UCSD-AML1 (cell line): Measurements from ENCODE around the gene TESPA1.
"Not testable (repeated sequence)": the region's sequence is repeated elsewhere in the genome, so short reads cannot be mapped to it uniquely, and the experiment has no call there.

ENCODE experiments used
- DNase-seq: peaks from one replicate; lab custom pipeline; 2025; ENCODE audit not compliant: unreplicated experiment; lab: John Stamatoyannopoulos, UW

The TESPA1 gene

GRCh38 chr12:54984658-54985376 lies at the start of gene TESPA1:
Gene TESPA1 (minus strand): TSS chr12:54984762. CDS start chr12:54974562, 10,200 bp downstream.
- DNase-seq, result peak; percentile 86

- DNase-seq, result no peak
Measured at GRCh38 chr12:55034218-55034617, 49.7 kb upstream of the TESPA1 start.

GRCh38 chr12:55025508-55025907 lies 40.9 kb upstream of the TESPA1 start:
- DNase-seq, result no peak

- no peak for DNase-seq
Measured at GRCh38 chr12:55024575-55024974, 40.0 kb upstream of the TESPA1 start.

GRCh38 chr12:55019784-55020183 lies 35.2 kb upstream of the TESPA1 start, which contains the start of gene NEUROD4:
Gene NEUROD4 (plus strand): TSS chr12:55019974. CDS start chr12:55026440, 6,466 bp downstream.
- DNase-seq, result peak; percentile 29

- no peak for DNase-seq
Measured at GRCh38 chr12:55017416-55017925, 32.9 kb upstream of the TESPA1 start.

GRCh38 chr12:55008944-55009585 lies 24.5 kb upstream of the TESPA1 start:
- no peak for DNase-seq

GRCh38 chr12:55002355-55002754 lies 17.8 kb upstream of the TESPA1 start:
- DNase-seq, result no peak

- DNase-seq, result no peak
Measured at GRCh38 chr12:55001198-55001868, 16.8 kb upstream of the TESPA1 start.

GRCh38 chr12:54998958-54999510 lies 14.5 kb upstream of the TESPA1 start:
- DNase-seq, result no peak

- no peak for DNase-seq
Measured at GRCh38 chr12:54997929-54998522, 13.5 kb upstream of the TESPA1 start.

- no peak for DNase-seq
Measured at GRCh38 chr12:54996205-54996604, 11.6 kb upstream of the TESPA1 start.

- no peak for DNase-seq
Measured at GRCh38 chr12:54993181-54993835, 8.7 kb upstream of the TESPA1 start.

GRCh38 chr12:54991991-54992375 lies 7.4 kb upstream of the TESPA1 start:
- no peak for DNase-seq

GRCh38 chr12:54991161-54991990 lies 6.8 kb upstream of the TESPA1 start:
- no peak for DNase-seq

- DNase-seq, result no peak
Measured at GRCh38 chr12:54989829-54990228, 5.3 kb upstream of the TESPA1 start.

GRCh38 chr12:54988402-54989054 lies 4.0 kb upstream of the TESPA1 start:
- no peak for DNase-seq

- DNase-seq, result no peak
Measured at GRCh38 chr12:54987611-54988231, 3.2 kb upstream of the TESPA1 start.

- not testable (repeated sequence) for DNase-seq
Measured at GRCh38 chr12:54986773-54987172, 2.2 kb upstream of the TESPA1 start.
